Lower leg skin (tissue), 4 donors: ENCODE data around the gene TINAGL1. TPM values are rescaled to one million over a fixed set of nuclear protein-coding genes. Genes with fewer than 3 reads are reported as not detected.
A peak's percentile ranks its signal among the peaks of the same experiment; 100 is the strongest.

Experiments
- DNase-seq, 2 donors: peaks; one replicate each; pipeline ENCODE4 v3.0.0-alpha.2; 2019; ENCODE audit warnings: low spot score in 2 of 2
- H3K4me3 ChIP-seq: fragments of 200-600 bp; sonication (generic); 2 replicates; pipeline ENCODE4 v1.5.1; 2017; ENCODE audit warnings: mild to moderate bottlenecking, low read depth; ENCODE audit not compliant: poor library complexity, severe bottlenecking
- CTCF ChIP-seq, 3 donors: fragments of 450-650 bp; IDR thresholded peaks; one replicate each; pipeline ENCODE4 v1.5.1; 2016; ENCODE audit warnings: antibody characterized with exemption in 3 of 3, mild to moderate bottlenecking in 3 of 3, moderate library complexity in 2 of 3
- POLR2A ChIP-seq, 2 donors: fragments of 450-650 bp; IDR thresholded peaks; one replicate each; pipeline ENCODE4 v1.6.1; 2016 to 2017; ENCODE audit warnings: antibody characterized with exemption in 2 of 2, mild to moderate bottlenecking in 1 of 2, moderate library complexity in 1 of 2
- WGBS, 2 donors: methylation state at CpG; one replicate each; pipeline ENCODE4 v1.1.5; 2018; 5-methylcytosine and 5-hydroxymethylcytosine counted together
- intact Hi-C: fragments of 100-400 bp; cut with DNase I; formaldehyde crosslinking; loops from one replicate; pipeline ENCODE4 v1.15.0; 2023; ENCODE audit warnings: low total_unique reads
- total RNA-seq, 4 donors: library from RNA; depleted of rRNA; stranded (reverse); fragments of >200 nt; gene quantifications; one replicate each; pipeline ENCODE4 v1.1.0, GENCODE V29; 2016

The TINAGL1 gene
- total RNA-seq, 4 donors from 2014 or later: 39.1 to 107 (median 69.2) TPM

- whole genome bisulfite sequencing, 2 donors: 96 to 97% methylated on average over 2 of the region's 2 CpGs
- no peak for TF ChIP-seq POLR2A (IDR thresholded peaks at IDR 0.05)
- no peak for TF ChIP-seq CTCF (IDR thresholded peaks at IDR 0.05)
- H3K4me3 ChIP-seq: no peak overlapping the region
- intact Hi-C loops: no loop called here
- no peak for DNase-seq
These were observed 25.8 kb downstream of the TINAGL1 start for GRCh38 chr1:31602081-31602480.

- intact Hi-C loops: no loop called here
- peak in 1 of 2 donors; percentile 70 for DNase-seq
- TF ChIP-seq POLR2A (IDR thresholded peaks at IDR 0.05) (no peak), CTCF (IDR thresholded peaks at IDR 0.05) (no peak)
- no peak overlapping the region for H3K4me3 ChIP-seq
- 88 to 91% methylated on average over 4 of the region's 4 CpGs for WGBS, 2 donors
These were observed 29.7 kb downstream of the TINAGL1 start for GRCh38 chr1:31605908-31606427.

- 91 to 97% methylated on average over 5 of the region's 5 CpGs for WGBS, 2 donors
- DNase-seq: peak in 1 of 2 donors; percentile 60
- intact Hi-C loops: no loop called here
- H3K4me3 ChIP-seq: no peak overlapping the region
- TF ChIP-seq POLR2A (IDR thresholded peaks at IDR 0.05) (no peak), CTCF (IDR thresholded peaks at IDR 0.05) (no peak)
These were observed 31.0 kb downstream of the TINAGL1 start for GRCh38 chr1:31607360-31607759.

GRCh38 chr1:31609514-31610118 is 33.3 kb downstream of the TINAGL1 start:
- TF ChIP-seq POLR2A (IDR thresholded peaks at IDR 0.05) (no peak), CTCF (IDR thresholded peaks at IDR 0.05) (no peak)
- no peak for DNase-seq
- H3K4me3 ChIP-seq: no peak overlapping the region
- intact Hi-C loops: no loop called here
- WGBS, 2 donors: 25 to 31% methylated on average over 1 of the region's 1 CpG

GRCh38 chr1:31614414-31615005 is 38.2 kb downstream of the TINAGL1 start:
- WGBS, 2 donors: 71 to 72% methylated on average over 8 of the region's 8 CpGs
- H3K4me3 ChIP-seq: no peak overlapping the region
- peak in 1 of 2 donors; percentile 84 for DNase-seq
- intact Hi-C loops: no loop called here
- TF ChIP-seq CTCF (IDR thresholded peaks at IDR 0.05) (no peak), POLR2A (IDR thresholded peaks at IDR 0.05) (no peak)
